IMR-90 (cell line): ENCODE results near the gene SLTM. TPM values are rescaled to one million over a fixed set of nuclear protein-coding genes. Genes with fewer than 3 reads are reported as not detected.
A peak's percentile ranks its signal among the peaks of the same experiment; 100 is the strongest.

ENCODE experiments used
- ATAC-seq: fragments of 200-7000 bp; cut with Tn5 transposase; 2 replicates; pipeline ENCODE4 v1.9.1; 2020; ENCODE audit warnings: low read depth, mild to moderate bottlenecking, moderate library complexity
- BruUV-seq: library from RNA; stranded (reverse); fragments of 400-500 nt; replicated peaks from 2 replicates; lab custom pipeline; 2021; lab: Mats Ljungman, UMichigan
- CTCF ChIA-PET: fragments of 300-600 bp; formaldehyde crosslinking; extraction: SDS; loops from one replicate; lab custom pipeline; 2021; ENCODE audit warnings: antibody characterized with exemption; lab: Yijun Ruan, JAX
- POLR2A ChIA-PET: fragments of 300-600 bp; sonication (Branson Sonifier 250); formaldehyde crosslinking; loops from one replicate; lab custom pipeline; 2022; ENCODE audit warnings: antibody characterized with exemption; ENCODE audit not compliant: unreplicated experiment; lab: Charles Lee
- DNase-seq: peaks from one replicate; pipeline ENCODE4 v3.0.0; 2013
- H2AFZ ChIP-seq: replicated peaks from 2 replicates; pipeline ENCODE3; 2013; ENCODE audit warnings: low read length, mild to moderate bottlenecking; ENCODE audit not compliant: poor library complexity
- H2AK5ac ChIP-seq: 2 replicates; pipeline ENCODE4 v1.6.1; 2013; ENCODE audit warnings: low read depth, low read length, inconsistent platforms
- H2AK9ac ChIP-seq: replicated peaks from 2 replicates; pipeline ENCODE3; 2013; ENCODE audit warnings: mild to moderate bottlenecking, low read depth, low read length, moderate library complexity; ENCODE audit not compliant: poor library complexity
- H2BK120ac ChIP-seq: 2 replicates; pipeline ENCODE4 v1.6.1; 2013; ENCODE audit warnings: low read depth, low read length, inconsistent platforms
- H2BK15ac ChIP-seq: 3 replicates; pipeline ENCODE4 v1.6.1; 2013; ENCODE audit warnings: low read depth, low read length, inconsistent platforms
- H2BK20ac ChIP-seq: 2 replicates; pipeline ENCODE4 v1.6.1; 2013; ENCODE audit warnings: low read depth, mild to moderate bottlenecking, inconsistent platforms, low read length, moderate library complexity
- H2BK5ac ChIP-seq: 2 replicates; pipeline ENCODE4 v1.6.1; 2013; ENCODE audit warnings: mild to moderate bottlenecking, low read depth, low read length, inconsistent platforms; ENCODE audit not compliant: poor library complexity, severe bottlenecking
- H3K14ac ChIP-seq: replicated peaks from 2 replicates; pipeline ENCODE4 v1.6.1; 2013; ENCODE audit warnings: low read depth, low read length, inconsistent platforms
- H3K18ac ChIP-seq: 2 replicates; pipeline ENCODE4 v1.6.1; 2013; ENCODE audit warnings: low read depth, low read length, control low read depth
- H3K23ac ChIP-seq: 2 replicates; pipeline ENCODE4 v1.6.1; 2013; ENCODE audit warnings: low read depth, low read length, inconsistent platforms
- H3K27ac ChIP-seq: 2 replicates; pipeline ENCODE4 v1.5.1; 2013; ENCODE audit warnings: mild to moderate bottlenecking, control low read depth, low read length; ENCODE audit not compliant: insufficient read depth
- H3K27me3 ChIP-seq: 2 replicates; pipeline ENCODE4 v1.6.1; 2013; ENCODE audit warnings: low read length; ENCODE audit not compliant: control insufficient read depth, insufficient read depth
- H3K36me3 ChIP-seq: 2 replicates; pipeline ENCODE4 v1.6.1; 2013; ENCODE audit warnings: low read length, mixed read lengths; ENCODE audit not compliant: control insufficient read depth, insufficient read depth
- H3K4ac ChIP-seq: 2 replicates; pipeline ENCODE4 v1.6.1; 2013; ENCODE audit warnings: low read depth, low read length, inconsistent platforms
- H3K4me1 ChIP-seq: 2 replicates; pipeline ENCODE4 v1.6.1; 2013; ENCODE audit warnings: low read length, mixed read lengths; ENCODE audit not compliant: control insufficient read depth, insufficient read depth
- H3K4me2 ChIP-seq: 2 replicates; pipeline ENCODE4 v1.6.1; 2013; ENCODE audit warnings: low read depth, mild to moderate bottlenecking, control low read depth, low read length, moderate library complexity
- H3K4me3 ChIP-seq: 2 replicates; pipeline ENCODE4 v1.5.1; 2013; ENCODE audit warnings: low read depth, mild to moderate bottlenecking, control low read depth, low read length, moderate library complexity; ENCODE audit not compliant: insufficient read depth
- H3K56ac ChIP-seq: 2 replicates; pipeline ENCODE4 v1.6.1; 2013; ENCODE audit warnings: low read length, inconsistent platforms; ENCODE audit not compliant: insufficient read depth; ENCODE audit errors: extremely low read depth
- H3K79me1 ChIP-seq, 2 experiments: 2 replicates each; pipeline ENCODE4 v1.6.1; 2013; ENCODE audit warnings: low read length in 2 of 2, inconsistent platforms in 1 of 2, low read depth in 1 of 2
- H3K9ac ChIP-seq: 2 replicates; pipeline ENCODE4 v1.6.1; 2013; ENCODE audit warnings: low read depth, low read length, control low read depth
- H3K9me1 ChIP-seq: 2 replicates; pipeline ENCODE4 v1.6.1; 2013; ENCODE audit warnings: low read length, inconsistent platforms; ENCODE audit not compliant: insufficient read depth
- H3K9me3 ChIP-seq: 2 replicates; pipeline ENCODE4 v1.6.1; 2013; ENCODE audit warnings: low read length; ENCODE audit not compliant: control insufficient read depth, insufficient read depth
- H4K20me1 ChIP-seq: 2 replicates; pipeline ENCODE4 v1.6.1; 2013; ENCODE audit warnings: low read length, inconsistent platforms; ENCODE audit not compliant: insufficient read depth
- H4K5ac ChIP-seq: 2 replicates; pipeline ENCODE4 v1.6.1; 2013; ENCODE audit warnings: mild to moderate bottlenecking, low read depth, low read length, control low read depth
- H4K8ac ChIP-seq, 2 experiments: 2 replicates each; pipeline ENCODE4 v1.6.1; 2013; ENCODE audit warnings: low read depth in 2 of 2, low read length in 2 of 2, control low read depth in 1 of 2, inconsistent platforms in 1 of 2
- H4K91ac ChIP-seq: 2 replicates; pipeline ENCODE4 v1.6.1; 2013; ENCODE audit warnings: low read depth, low read length, inconsistent platforms; ENCODE audit not compliant: insufficient read depth
- CEBPB ChIP-seq: IDR thresholded peaks from 2 replicates; pipeline ENCODE4 v1.6.1; 2012; ENCODE audit warnings: low read depth, low read length, improper control_type of control experiment
- FOS ChIP-seq: fragments of 150-350 bp; IDR thresholded peaks from 2 replicates; pipeline ENCODE4 v1.6.1; 2016; ENCODE audit warnings: low read depth, low read length
- NFE2L2 ChIP-seq: fragments of 150-350 bp; IDR thresholded peaks from 2 replicates; pipeline ENCODE4 v1.6.1; 2016; ENCODE audit warnings: low read depth, mild to moderate bottlenecking, low read length
- POLR2A ChIP-seq: IDR thresholded peaks from 2 replicates; pipeline ENCODE4 v1.6.1; 2012; ENCODE audit warnings: mild to moderate bottlenecking, low read depth, low read length
- dilution Hi-C: fragments of 300-500 bp; cut with HindIII; formaldehyde crosslinking; loops from one replicate; pipeline ENCODE4 v1.14.3; 2018; ENCODE audit warnings: low sequenced_read_pairs; ENCODE audit not compliant: unreplicated experiment
- in situ Hi-C: fragments of 300-500 bp; cut with MboI; formaldehyde crosslinking; loops from 3 replicates; pipeline ENCODE4 v1.14.3; 2019; ENCODE audit warnings: low sequenced_read_pairs, inconsistent platforms, mixed read lengths
- intact Hi-C: fragments of 100-400 bp; cut with micrococcal nuclease; formaldehyde crosslinking; loops from 2 replicates; pipeline ENCODE4 v1.10.0; 2022
- polyA plus RNA-seq, 3 experiments: library from polyadenylated mRNA; depleted of rRNA; stranded (reverse); fragments of >200 nt; gene quantifications; 2 replicates each; pipeline ENCODE4 v1.2.3, GENCODE V29; 2012; ENCODE audit warnings: low replicate concordance in 1 of 3
- total RNA-seq: library from RNA; depleted of rRNA; stranded (reverse); fragments of >200 nt; gene quantifications from 2 replicates; pipeline ENCODE4 v1.2.3, GENCODE V29; 2012

SLTM gene
- total and polyA plus RNA-seq, 2 of the 4 experiments (the other 2 are of a cell fraction) = 36.0 to 57.6 TPM

DNA sequence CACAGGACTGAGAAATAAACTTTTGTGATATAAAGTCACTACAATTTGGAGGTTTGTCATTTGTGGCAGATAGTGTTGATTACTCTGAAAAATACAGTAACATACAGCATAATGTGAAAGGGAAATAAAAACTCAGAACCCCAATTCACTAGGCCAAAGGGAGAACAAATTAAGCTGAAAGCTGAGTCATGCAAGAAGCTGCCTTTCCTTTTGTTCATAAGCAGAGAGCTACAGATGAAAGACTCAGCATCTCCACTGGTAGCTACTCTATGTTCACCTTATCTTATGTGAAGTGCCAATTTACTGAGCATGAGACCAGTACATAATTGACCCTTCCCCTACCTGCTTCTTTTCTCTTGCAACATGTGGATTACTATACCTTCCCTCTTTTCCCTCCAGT is 19.3 kb upstream of the SLTM start:
- H3K4me2 ChIP-seq = no peak overlapping the region
- H3K4me3 ChIP-seq = no peak overlapping the region
- peak; percentile 46; the same call in 1 of the 2 replicates for ATAC-seq
- H3K9ac ChIP-seq = no peak overlapping the region
- H3K14ac ChIP-seq = peak overlapping the region; percentile 61; the same call in 1 of the 2 replicates
- H3K23ac ChIP-seq = no peak overlapping the region
- H2BK15ac ChIP-seq = no peak overlapping the region
- TF ChIP-seq CEBPB (no peak), POLR2A (no peak), FOS (no peak), NFE2L2 (peak; percentile 72)
- peaks cover 3% of the 10 kb centered on the region for H3K4me1 ChIP-seq
- dilution Hi-C loops (no loop called here), intact Hi-C loops (no loop called here), in situ Hi-C loops (no loop called here)
- H2BK5ac ChIP-seq = no peak overlapping the region
- H3K79me1 ChIP-seq = no peaks in the 10 kb centered on the region
- H2BK120ac ChIP-seq = no peak overlapping the region
- no peak overlapping the region for H2AK9ac ChIP-seq
- H3K27ac ChIP-seq = no peak overlapping the region
- H3K36me3 ChIP-seq = no peaks in the 10 kb centered on the region
- CTCF ChIA-PET = interaction anchor here (0.5 to 1.0 kb wide), 4 partner anchors 9 to 75 kb away, joined by 3 to 7 read pairs (median 4); no protein-coding TSS in a partner anchor
- no TSS peak for BruUV-seq
- no peak overlapping the region for H3K56ac ChIP-seq
- no peak overlapping the region for H4K8ac ChIP-seq
- H3K27me3 ChIP-seq = no peaks in the 10 kb centered on the region
- DNase-seq = peak; percentile 52
- no peaks in the 10 kb centered on the region for H3K9me3 ChIP-seq
- H3K4ac ChIP-seq = no peak overlapping the region; the same call in 1 of the 2 replicates
- H4K20me1 ChIP-seq = no peaks in the 10 kb centered on the region
- H2BK20ac ChIP-seq = peak overlapping the region; percentile 45; the same call in 1 of the 2 replicates
- H2AK5ac ChIP-seq = no peak overlapping the region
- no peak overlapping the region for H2AFZ ChIP-seq
- H3K9me1 ChIP-seq = 0 out of 2 replicates have a peak, but pooled peaks cover 3% of the 10 kb centered on the region
- POLR2A ChIA-PET = no interaction called here
- H4K91ac ChIP-seq = no peak overlapping the region
- H3K18ac ChIP-seq = peak overlapping the region; percentile 26; the same call in 1 of the 2 replicates
- no peak overlapping the region for H4K5ac ChIP-seq
